K562 (cell line): ENCODE data around the gene NIPA2. TPM values are rescaled to one million over a fixed set of nuclear protein-coding genes. Genes with fewer than 3 reads are reported as not detected.

Source experiments
- ATAC-seq: fragments of 200-7000 bp; cut with Tn5 transposase; 3 replicates; pipeline ENCODE4 v1.9.1; 2020; ENCODE audit warnings: moderate library complexity
- BruUV-seq: library from RNA; stranded (reverse); fragments of 400-500 nt; replicated peaks from 2 replicates; lab custom pipeline; 2021; lab: Mats Ljungman, UMichigan
- CTCF ChIA-PET: fragments of 300-600 bp; formaldehyde crosslinking; extraction: SDS; loops from one replicate; lab custom pipeline; 2021; ENCODE audit warnings: low intra/inter-chr PET ratio; lab: Yijun Ruan, JAX
- POLR2A ChIA-PET: fragments of 300-600, 350-650 bp; sonication (Branson Sonifier 250); formaldehyde crosslinking; extraction: SDS; loops from one replicate; lab custom pipeline; 2021; ENCODE audit warnings: antibody characterized with exemption, inconsistent platforms; lab: Yijun Ruan, JAX
- DNase-seq, 4 experiments: peaks; one replicate each; pipeline versions ENCODE4 v3.0.0 to v3.0.0-alpha.2; 2011 to 2018; ENCODE audit warnings: low spot score in 3 of 4, mixed read lengths in 3 of 4; ENCODE audit errors: extremely low read depth in 1 of 4
- FAIRE-seq: peaks from 2 replicates; lab custom pipeline; 2011; peaks lifted over from hg19 to GRCh38; lab: Jason Lieb, UNC
- H2AFZ ChIP-seq: 2 replicates; pipeline ENCODE4 v1.6.0; 2011; ENCODE audit warnings: low read depth, low read length, control low read depth, inconsistent platforms
- H3K27ac ChIP-seq: fragments of 200-600 bp; 3 replicates; pipeline ENCODE4 v1.8.0; 2011; ENCODE audit warnings: low read depth, mild to moderate bottlenecking, control low read depth, inconsistent platforms, low read length, moderate library complexity, mixed read lengths; ENCODE audit errors: extremely low read depth
- H3K27me3 ChIP-seq, 2 experiments: fragments of 300-600 bp in 1 of 2; 2 replicates in 1 of 2; 3 replicates in 1 of 2; pipeline versions ENCODE4 v1.6.0 to v1.8.0; 2011; ENCODE audit warnings: inconsistent platforms in 2 of 2, low read length in 2 of 2, mild to moderate bottlenecking in 1 of 2, mixed read lengths in 1 of 2, moderate library complexity in 1 of 2; ENCODE audit not compliant: control insufficient read depth in 2 of 2, insufficient read depth in 2 of 2
- H3K36me3 ChIP-seq: fragments of 300-600 bp; 3 replicates; pipeline ENCODE4 v1.8.0; 2011; ENCODE audit warnings: mild to moderate bottlenecking, low read length, inconsistent platforms; ENCODE audit not compliant: control insufficient read depth, insufficient read depth
- H3K4me1 ChIP-seq, 2 experiments: fragments of 200-600 bp in 1 of 2; replicated peaks in 1 of 2; 2 replicates in 1 of 2; 3 replicates in 1 of 2; pipeline versions ENCODE4 v1.5.1 to v1.8.0; 2011; ENCODE audit warnings: inconsistent platforms in 2 of 2, low read length in 2 of 2, mild to moderate bottlenecking in 1 of 2, mixed read lengths in 1 of 2, moderate library complexity in 1 of 2; ENCODE audit not compliant: control insufficient read depth in 2 of 2, insufficient read depth in 2 of 2
- H3K4me2 ChIP-seq: 2 replicates; pipeline ENCODE4 v1.6.1; 2011; ENCODE audit warnings: low read length, control low read depth, inconsistent platforms, mixed read lengths; ENCODE audit not compliant: insufficient read depth
- H3K4me3 ChIP-seq: fragments of 200-600 bp; sonication (generic), shearing (Covaris generic); 2 replicates; pipeline ENCODE4 v1.5.1; 2016; ENCODE audit warnings: control low read depth, inconsistent platforms
- H3K79me2 ChIP-seq: fragments of 200-600 bp; 3 replicates; pipeline ENCODE4 v1.8.0; 2011; ENCODE audit warnings: low read length, inconsistent platforms; ENCODE audit not compliant: control insufficient read depth, insufficient read depth
- H3K9ac ChIP-seq, 2 experiments: 2 replicates each; pipeline versions ENCODE4 v1.6.0 to v1.6.1; 2011; ENCODE audit warnings: low read depth in 2 of 2, low read length in 2 of 2, control low read depth in 1 of 2, inconsistent platforms in 1 of 2, mild to moderate bottlenecking in 1 of 2, mixed read lengths in 1 of 2; ENCODE audit not compliant: insufficient read depth in 1 of 2
- H3K9me1 ChIP-seq: one replicate; pipeline ENCODE4 v1.6.0; 2011; ENCODE audit warnings: inconsistent platforms, mild to moderate bottlenecking, low read length, moderate library complexity; ENCODE audit not compliant: control insufficient read depth, insufficient read depth
- H3K9me3 ChIP-seq: replicated peaks from 2 replicates; pipeline ENCODE4 v1.5.1; 2011; ENCODE audit warnings: low read depth, low read length, inconsistent platforms; ENCODE audit not compliant: control insufficient read depth, insufficient read depth
- H4K20me1 ChIP-seq: replicated peaks from 2 replicates; pipeline ENCODE4 v1.6.1; 2011; ENCODE audit warnings: low read length, inconsistent platforms, mixed read lengths; ENCODE audit not compliant: control insufficient read depth, insufficient read depth
- GTF2E2 ChIP-seq: fragments of 200-800 bp; sonication (Bioruptor generic); IDR thresholded peaks from 2 replicates; pipeline ENCODE4 v1.6.1; 2016; ENCODE audit warnings: missing genetic modification characterization, missing compliant biosample characterization
- MYNN ChIP-seq, 2 experiments: sonication (generic); formaldehyde crosslinking in 1 of 2; IDR thresholded peaks; 2 replicates each; pipeline versions ENCODE4 v1.5.0 to v1.6.1; 2016 to 2020; ENCODE audit warnings: antibody characterized with exemption in 1 of 2, missing genetic modification reagents in 1 of 2
- POLR2A ChIP-seq: fragments of 450-650 bp; conservative IDR thresholded peaks from 2 replicates; pipeline ENCODE4 v1.6.1; 2016
- POLR2G ChIP-seq: fragments of 200-400 bp; formaldehyde crosslinking; IDR thresholded peaks from 2 replicates; pipeline ENCODE4 v1.6.1; 2017; ENCODE audit warnings: low read depth, mild to moderate bottlenecking, antibody characterized with exemption, low read length, moderate library complexity
- RFX7 ChIP-seq: fragments of 250-450 bp; sonication (Bioruptor Pico); IDR thresholded peaks from 2 replicates; pipeline ENCODE4 v1.5.1; 2021; ENCODE audit warnings: mild to moderate bottlenecking
- SUPT5H ChIP-seq: fragments of 450-650 bp; IDR thresholded peaks from 2 replicates; pipeline ENCODE4 v1.6.1; 2016
- WGBS: fragments of 100-300 bp; shearing (Covaris generic); methylation state at CpG from one replicate; pipeline ENCODE4 v1.1.6; 2016; ENCODE audit warnings: low coverage, mixed read lengths; ENCODE audit not compliant: insufficient coverage; ENCODE audit errors: missing lambda C conversion rate; 5-methylcytosine and 5-hydroxymethylcytosine counted together
- in situ Hi-C: fragments of 300-500 bp; cut with MboI; formaldehyde crosslinking; loops from 4 replicates; pipeline ENCODE4 v1.15.0; 2018; ENCODE audit warnings: inconsistent platforms, mixed read lengths
- intact Hi-C: fragments of 100-400 bp; cut with micrococcal nuclease; formaldehyde crosslinking; loops from 2 replicates; pipeline ENCODE4 v1.14.2; 2022
- polyA plus RNA-seq, 8 experiments: library from polyadenylated mRNA; depleted of rRNA in 4 of 8; stranded (reverse) in 5 of 8; unstranded in 3 of 8; fragments of >200 nt; fragmentation: Nextera tagmentation in 2 of 8; fragmentation: Illumina TruSeq in 1 of 8; extraction: Ambion mirVana in 2 of 8; extraction: Trizol in 1 of 8; gene quantifications; 2 replicates each; pipeline versions ENCODE4 v1.2.1 to v1.2.3, GENCODE V29; 2011 to 2014; ENCODE audit warnings: inconsistent platforms in 1 of 8, missing spikeins in 1 of 8
- total RNA-seq, 7 experiments: library from RNA; depleted of rRNA in 6 of 7; stranded (reverse); fragments of >200 nt in 6 of 7; fragmentation: Illumina TruSeq in 2 of 7; extraction: Trizol in 2 of 7; gene quantifications; 2 replicates each; pipeline versions ENCODE4 v1.2.1 to v1.2.3, GENCODE V29; 2011 to 2021; ENCODE audit warnings: low replicate concordance in 1 of 7

NIPA2 gene
- total and polyA plus RNA-seq, 9 of the 15 experiments (the other 6 are each of a cell fraction or from before 2014, with no cell fraction given), result 18.7 to 107 (median 87.3) TPM

GRCh38 chr15:22868928-22869327 is 30.5 kb downstream of the NIPA2 start:
- Histone ChIP-seq H3K36me3 (peaks cover 68% of the 10 kb centered on the region), H3K9me3 (no peaks in the 10 kb centered on the region), H3K4me1 (no peaks in the 10 kb centered on the region), H3K27me3 (no peaks in the 10 kb centered on the region)
- in situ Hi-C loops, result no loop called here
- intact Hi-C loops, result no loop called here
- BruUV-seq, result no TSS peak
- 0 out of 2 replicates have a peak, but pooled peaks have one; percentile 1 for TF ChIP-seq MYNN (IDR thresholded peaks at IDR 0.05)
- no peak for TF ChIP-seq MYNN (CRISPR knock-in tag; IDR thresholded peaks at IDR 0.05)
- 0 out of 2 replicates have a peak, but pooled peaks have one; percentile 41 for TF ChIP-seq SUPT5H
- TF ChIP-seq RFX7 (CRISPR knock-in tag), result no peak
- TF ChIP-seq POLR2A, result peak; percentile 34; the same call in 1 of the 2 replicates
- TF ChIP-seq, all 486 proteins: peak for 3
- Histone ChIP-seq H3K4me3 (no peak overlapping the region), H4K20me1 (no peaks in the 10 kb centered on the region), H2AFZ (no peak overlapping the region), H3K27ac (no peak overlapping the region), H3K9me1 (no peaks in the 10 kb centered on the region), H3K9ac (no peak overlapping the region), H3K79me2 (peaks cover 4% of the 10 kb centered on the region; the same call in 1 of the 3 replicates), H3K4me2 (no peak overlapping the region)
- 90% methylated on average over 9 of the region's 9 CpGs for WGBS
- FAIRE-seq (no peak), DNase-seq (no peak), ATAC-seq (peak; percentile 14; the same call in 2 of the 3 replicates)
- POLR2A ChIA-PET, result no interaction called here
- CTCF ChIA-PET, result no interaction called here

GRCh38 chr15:22869856-22870255 is 31.4 kb downstream of the NIPA2 start:
- FAIRE-seq (no peak), ATAC-seq (no peak), DNase-seq (no peak)
- TSS peak; percentile 51 for BruUV-seq
- intact Hi-C loops (no loop called here), in situ Hi-C loops (no loop called here)
- peaks cover 66% of the 10 kb centered on the region for H3K36me3 ChIP-seq
- over 99% methylated on average over 12 of the region's 12 CpGs for WGBS
- no peaks in the 10 kb centered on the region for H3K9me1 ChIP-seq
- H4K20me1 ChIP-seq, result no peaks in the 10 kb centered on the region
- no peak overlapping the region for H3K27ac ChIP-seq
- H3K9ac ChIP-seq, result no peak overlapping the region
- H2AFZ ChIP-seq, result no peak overlapping the region
- H3K27me3 ChIP-seq, result no peaks in the 10 kb centered on the region
- H3K4me2 ChIP-seq, result no peak overlapping the region
- ChIA-PET CTCF (no interaction called here), POLR2A (interaction anchor here (0.6 to 0.9 kb wide), 2 partner anchors 13 to 631 kb away, joined by 3 to 4 read pairs; no protein-coding TSS in a partner anchor)
- no peaks in the 10 kb centered on the region for H3K4me1 ChIP-seq
- no peaks in the 10 kb centered on the region for H3K9me3 ChIP-seq
- H3K79me2 ChIP-seq, result no peaks in the 10 kb centered on the region
- H3K4me3 ChIP-seq, result no peak overlapping the region
- peak; percentile 63 for TF ChIP-seq POLR2G
- no peak for TF ChIP-seq GTF2E2
